HCT116 (cell line): ENCODE measurements around the gene SAMD4A.

ENCODE experiments used
- CEBPB ChIP-seq: IDR thresholded peaks from 2 replicates; pipeline ENCODE4 v1.6.1; 2012; ENCODE audit warnings: low read depth
- JUND ChIP-seq: IDR thresholded peaks from 2 replicates; pipeline ENCODE4 v1.6.1; 2012
- POLR2A ChIP-seq: IDR thresholded peaks from 2 replicates; pipeline ENCODE4 v1.7.0; 2011; ENCODE audit warnings: borderline replicate concordance; ENCODE audit not compliant: insufficient read depth, insufficient read length; ENCODE audit errors: extremely low read depth
- POLR2AphosphoS5 ChIP-seq: IDR thresholded peaks from 2 replicates; pipeline ENCODE4 v1.6.1; 2011; ENCODE audit warnings: mild to moderate bottlenecking, low read depth, low read length, moderate library complexity
- TF ChIP-seq, protein P1 (sequence below), 3 experiments: fragments of 200-600 bp in 1 of 3; sonication (generic) in 1 of 3; IDR thresholded peaks in 2 of 3; conservative IDR thresholded peaks in 1 of 3; 2 replicates each; pipeline ENCODE4 v1.5.1; 2012 to 2017; ENCODE audit warnings: low read depth in 2 of 3, low read length in 2 of 3, antibody characterized with exemption in 1 of 3, borderline replicate concordance in 1 of 3, control low read depth in 1 of 3, mild to moderate bottlenecking in 1 of 3, mixed read lengths in 1 of 3, mixed run types in 1 of 3, moderate library complexity in 1 of 3; ENCODE audit not compliant: insufficient read depth in 1 of 3
- TF ChIP-seq, protein P2 (sequence below): IDR thresholded peaks from 2 replicates; pipeline ENCODE4 v1.6.1; 2012

DNA sequence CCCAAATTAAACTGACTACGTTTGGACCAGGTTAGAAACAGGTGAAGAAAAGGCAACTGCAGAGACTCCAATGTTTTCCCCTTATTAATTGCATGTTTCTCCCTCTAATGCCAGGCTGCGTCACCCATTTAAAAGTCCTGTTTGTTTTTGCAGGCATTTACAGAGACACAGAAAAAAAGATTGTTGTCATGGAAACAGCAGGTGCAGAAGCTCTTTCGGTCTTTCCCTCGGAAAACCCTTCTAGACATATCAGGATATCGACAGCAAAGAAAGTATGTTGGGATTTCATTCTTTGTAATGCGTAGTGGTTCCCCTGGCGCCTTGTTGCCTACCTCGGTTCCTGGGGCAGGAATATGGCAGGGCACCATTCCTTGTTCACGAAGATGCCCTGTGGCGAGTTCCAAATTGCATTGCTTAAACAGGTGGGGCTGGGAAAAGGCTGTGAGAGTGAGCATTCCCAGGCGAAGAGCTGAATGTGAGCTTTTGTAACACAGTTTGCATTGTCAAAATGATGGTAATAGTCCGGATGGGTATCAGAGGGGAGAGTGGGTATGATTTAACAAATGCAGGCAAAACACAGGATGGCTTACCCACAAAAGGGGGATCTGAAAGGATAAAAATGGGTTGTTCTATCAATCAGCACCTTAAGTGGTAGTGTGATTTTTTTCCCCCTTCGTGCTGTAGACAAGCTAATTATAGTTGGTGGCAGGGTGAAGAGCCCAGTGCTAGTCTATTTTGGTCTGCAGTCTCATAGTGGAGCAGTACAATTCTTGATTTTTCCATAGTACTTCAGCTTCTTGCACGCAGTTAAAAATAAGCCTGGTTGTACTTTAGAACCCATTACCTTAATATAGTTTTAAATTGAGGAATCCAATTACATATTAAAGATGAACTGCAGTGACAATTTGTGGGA, 203.3 kb downstream of the SAMD4A start:
- no peak for TF ChIP-seq POLR2AphosphoS5
- TF ChIP-seq, protein P1, sequence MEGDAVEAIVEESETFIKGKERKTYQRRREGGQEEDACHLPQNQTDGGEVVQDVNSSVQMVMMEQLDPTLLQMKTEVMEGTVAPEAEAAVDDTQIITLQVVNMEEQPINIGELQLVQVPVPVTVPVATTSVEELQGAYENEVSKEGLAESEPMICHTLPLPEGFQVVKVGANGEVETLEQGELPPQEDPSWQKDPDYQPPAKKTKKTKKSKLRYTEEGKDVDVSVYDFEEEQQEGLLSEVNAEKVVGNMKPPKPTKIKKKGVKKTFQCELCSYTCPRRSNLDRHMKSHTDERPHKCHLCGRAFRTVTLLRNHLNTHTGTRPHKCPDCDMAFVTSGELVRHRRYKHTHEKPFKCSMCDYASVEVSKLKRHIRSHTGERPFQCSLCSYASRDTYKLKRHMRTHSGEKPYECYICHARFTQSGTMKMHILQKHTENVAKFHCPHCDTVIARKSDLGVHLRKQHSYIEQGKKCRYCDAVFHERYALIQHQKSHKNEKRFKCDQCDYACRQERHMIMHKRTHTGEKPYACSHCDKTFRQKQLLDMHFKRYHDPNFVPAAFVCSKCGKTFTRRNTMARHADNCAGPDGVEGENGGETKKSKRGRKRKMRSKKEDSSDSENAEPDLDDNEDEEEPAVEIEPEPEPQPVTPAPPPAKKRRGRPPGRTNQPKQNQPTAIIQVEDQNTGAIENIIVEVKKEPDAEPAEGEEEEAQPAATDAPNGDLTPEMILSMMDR (IDR thresholded peaks at IDR 0.05 in 2 of 3, conservative IDR thresholded peaks at IDR 0.05 in 1 of 3; ENCODE audit: borderline replicate concordance in 1 of 3, insufficient read depth in 1 of 3, low read depth in 2 of 3, low read length in 2 of 3), result no peak
- no peak for TF ChIP-seq POLR2A
- TF ChIP-seq CEBPB, result no peak
- TF ChIP-seq, protein P2, sequence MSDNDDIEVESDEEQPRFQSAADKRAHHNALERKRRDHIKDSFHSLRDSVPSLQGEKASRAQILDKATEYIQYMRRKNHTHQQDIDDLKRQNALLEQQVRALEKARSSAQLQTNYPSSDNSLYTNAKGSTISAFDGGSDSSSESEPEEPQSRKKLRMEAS, result no peak
- no peak for TF ChIP-seq JUND
